Activated naive CD4-positive, alpha-beta T cell treated with anti-CD3 and anti-CD28 coated beads, Interleukin-2, amount 10 ng/mL, durations not matched to agents 7 days and 5 days (primary cell): ENCODE results near the gene AACS.
"Not testable (repeated sequence)": the region's sequence is repeated elsewhere in the genome, so short reads cannot be mapped to it uniquely, and the experiment has no call there.

Source experiments
- CTCF ChIA-PET: fragments of 350-600 bp; sonication (Branson Sonifier 250); formaldehyde crosslinking; loops from one replicate; lab custom pipeline; 2021; ENCODE audit warnings: antibody characterized with exemption; lab: Charles Lee
- DNase-seq: peaks from one replicate; pipeline ENCODE4 v3.0.0-alpha.2; 2020
- H3K27ac Mint-ChIP-seq: one replicate; pipeline ENCODE4 v1.8.0; 2021; ENCODE audit warnings: mild to moderate bottlenecking, moderate library complexity, mixed read lengths
- H3K27me3 Mint-ChIP-seq: one replicate; pipeline ENCODE4 v1.8.0; 2021; ENCODE audit warnings: mild to moderate bottlenecking, mixed read lengths
- H3K36me3 Mint-ChIP-seq: one replicate; pipeline ENCODE4 v1.8.0; 2021; ENCODE audit warnings: mixed read lengths
- H3K4me1 Mint-ChIP-seq: one replicate; pipeline ENCODE4 v1.8.0; 2021; ENCODE audit warnings: mixed read lengths
- H3K4me3 Mint-ChIP-seq: one replicate; pipeline ENCODE4 v1.8.0; 2021; ENCODE audit warnings: mild to moderate bottlenecking, moderate library complexity, mixed read lengths
- H3K9me3 Mint-ChIP-seq: one replicate; pipeline ENCODE4 v1.8.0; 2021; ENCODE audit warnings: mixed read lengths

AACS gene

GRCh38 chr12:125133616-125134015 lies 68.4 kb downstream of the AACS start:
- Mint-ChIP-seq H3K27me3 (no peaks in the 10 kb centered on the region), H3K36me3 (no peaks in the 10 kb centered on the region), H3K27ac (no peak overlapping the region), H3K4me3 (no peak overlapping the region), H3K9me3 (no peaks in the 10 kb centered on the region), H3K4me1 (no peaks in the 10 kb centered on the region)
- DNase-seq = no peak
- CTCF ChIA-PET = no interaction called here

GRCh38 chr12:125134576-125134975 lies 69.3 kb downstream of the AACS start:
- no peaks in the 10 kb centered on the region for H3K36me3 Mint-ChIP-seq
- no peaks in the 10 kb centered on the region for H3K27me3 Mint-ChIP-seq
- H3K4me1 Mint-ChIP-seq = no peaks in the 10 kb centered on the region
- H3K4me3 Mint-ChIP-seq = no peak overlapping the region
- H3K27ac Mint-ChIP-seq = no peak overlapping the region
- H3K9me3 Mint-ChIP-seq = no peaks in the 10 kb centered on the region
- CTCF ChIA-PET = no interaction called here
- DNase-seq = no peak

GRCh38 chr12:125135906-125136305 lies 70.7 kb downstream of the AACS start:
- Mint-ChIP-seq H3K27me3 (no peaks in the 10 kb centered on the region), H3K9me3 (no peaks in the 10 kb centered on the region), H3K36me3 (no peaks in the 10 kb centered on the region), H3K4me3 (no peak overlapping the region), H3K4me1 (no peaks in the 10 kb centered on the region), H3K27ac (no peak overlapping the region)
- DNase-seq = no peak
- CTCF ChIA-PET = no interaction called here

DNA sequence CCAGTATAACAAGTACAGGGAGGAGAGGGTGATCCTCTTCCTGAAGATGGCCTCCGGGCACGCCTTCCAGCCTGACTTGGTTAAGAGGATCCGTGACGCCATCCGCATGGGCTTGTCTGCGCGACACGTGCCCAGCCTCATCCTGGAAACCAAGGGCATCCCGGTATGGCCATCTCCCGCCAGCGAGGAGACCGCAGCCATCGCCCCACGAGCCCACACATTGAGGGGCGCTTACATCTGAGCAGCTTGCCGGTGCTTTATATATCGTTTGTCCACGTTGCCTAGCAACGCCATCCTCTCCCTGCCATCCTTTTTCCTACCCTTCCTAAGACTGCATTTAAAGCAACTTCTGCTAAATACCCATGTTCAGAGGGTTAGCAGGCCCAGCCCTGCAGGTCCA lies 71.5 kb downstream of the AACS start:
- CTCF ChIA-PET = no interaction called here
- no peak overlapping the region for H3K4me3 Mint-ChIP-seq
- no peak overlapping the region for H3K27ac Mint-ChIP-seq
- no peaks in the 10 kb centered on the region for H3K27me3 Mint-ChIP-seq
- no peaks in the 10 kb centered on the region for H3K4me1 Mint-ChIP-seq
- no peaks in the 10 kb centered on the region for H3K36me3 Mint-ChIP-seq
- no peak for DNase-seq
- no peaks in the 10 kb centered on the region for H3K9me3 Mint-ChIP-seq

- Mint-ChIP-seq H3K27me3 (no peaks in the 10 kb centered on the region), H3K4me1 (no peaks in the 10 kb centered on the region)
- no peak for DNase-seq
These were observed 72.6 kb downstream of the AACS start for GRCh38 chr12:125137766-125138344.

DNA sequence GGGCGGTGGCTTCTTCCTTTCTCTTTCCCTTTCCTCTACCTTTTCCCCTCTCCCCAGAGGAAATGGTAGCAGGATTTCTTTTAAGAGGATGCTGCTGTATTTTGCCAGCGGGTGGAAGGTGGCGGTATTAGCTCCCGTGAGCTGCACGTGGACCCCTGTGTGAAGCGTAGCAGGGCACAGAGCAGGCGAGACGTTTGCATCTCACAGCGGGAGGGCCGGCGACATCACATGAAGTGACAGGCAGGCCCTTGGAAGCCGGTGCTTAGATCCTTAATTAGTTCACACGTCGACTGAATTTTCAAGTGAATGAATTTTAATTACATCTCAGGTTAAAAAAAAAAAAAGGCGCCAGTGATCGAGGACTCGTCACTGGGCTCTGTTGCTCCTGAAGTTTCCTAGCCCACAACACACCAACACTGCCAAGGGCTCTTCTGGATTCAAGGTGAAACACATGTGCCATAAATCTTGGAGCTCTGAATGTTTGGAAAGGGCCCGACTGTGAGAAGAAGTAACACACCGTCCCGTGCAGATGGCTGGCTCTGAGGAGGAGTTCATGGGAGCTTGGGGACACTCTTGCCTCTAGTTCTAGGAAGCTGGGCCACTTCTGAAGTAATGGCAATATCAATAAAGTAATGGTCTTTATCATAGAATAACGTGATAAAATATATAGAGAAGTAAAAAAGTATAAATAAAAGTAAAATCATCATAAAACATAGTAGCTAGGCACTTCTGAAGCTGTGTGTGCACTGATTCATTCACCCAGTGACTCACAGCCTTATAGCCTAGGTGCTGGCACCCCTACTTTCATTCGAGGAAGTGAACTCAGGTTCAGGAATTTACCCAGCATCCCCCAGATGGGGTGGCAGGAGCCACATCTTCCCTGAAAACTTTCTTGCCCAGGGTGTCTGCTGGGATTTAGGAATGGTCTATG lies 75.3 kb downstream of the AACS start:
- no peaks in the 10 kb centered on the region for H3K9me3 Mint-ChIP-seq
- H3K27ac Mint-ChIP-seq = no peak overlapping the region
- H3K27me3 Mint-ChIP-seq = no peaks in the 10 kb centered on the region
- no peak for DNase-seq
- CTCF ChIA-PET = no interaction called here
- H3K4me3 Mint-ChIP-seq = no peak overlapping the region
- no peaks in the 10 kb centered on the region for H3K4me1 Mint-ChIP-seq
- H3K36me3 Mint-ChIP-seq = no peaks in the 10 kb centered on the region

More at GRCh38 chr12:125137766-125138344, 72.6 kb downstream of the AACS start:
- CTCF ChIA-PET = no interaction called here
- Mint-ChIP-seq H3K27ac (no peak overlapping the region), H3K4me3 (no peak overlapping the region), H3K9me3 (no peaks in the 10 kb centered on the region), H3K36me3 (no peaks in the 10 kb centered on the region)

DNA sequence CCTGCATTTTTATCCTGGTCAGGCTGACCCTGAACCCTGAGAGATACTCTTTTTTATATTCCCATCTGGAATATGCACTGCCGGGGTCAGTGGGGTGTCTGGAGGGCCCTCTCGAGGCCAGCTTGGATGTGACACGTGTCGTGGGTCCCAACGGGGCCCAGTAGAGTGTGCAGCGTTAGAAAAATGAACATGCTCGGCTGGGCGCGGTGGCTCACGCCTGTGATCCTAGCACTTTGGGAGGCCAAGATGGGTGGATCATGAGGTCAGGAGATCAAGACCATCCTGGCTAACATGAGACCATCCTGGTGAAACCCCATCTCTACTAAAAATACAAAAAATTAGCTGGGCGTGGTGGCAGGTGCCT lies 76.0 kb downstream of the AACS start:
- H3K27ac Mint-ChIP-seq, CTCF ChIA-PET, H3K9me3 Mint-ChIP-seq: not testable (repeated sequence)

DNA sequence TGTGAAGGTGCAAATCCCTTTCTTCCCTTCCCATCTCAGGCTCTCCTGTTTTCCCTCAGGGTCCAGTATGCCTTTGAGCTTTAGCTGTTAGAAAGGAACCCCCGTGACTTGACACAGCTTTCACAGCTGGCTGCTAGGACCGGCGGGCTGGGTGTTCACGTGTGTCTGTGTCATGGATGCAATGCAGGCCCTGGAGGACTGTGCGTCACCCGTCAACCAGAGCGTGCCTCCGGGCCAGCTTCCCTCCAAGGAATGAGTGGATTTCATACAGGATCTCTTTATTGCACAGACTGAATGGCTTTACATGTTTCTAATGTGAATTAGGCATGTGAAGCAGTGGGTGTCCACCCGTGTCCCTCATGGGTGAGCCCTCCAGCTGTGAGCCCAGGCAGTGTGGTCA lies 77.4 kb downstream of the AACS start:
- no peak overlapping the region for H3K4me3 Mint-ChIP-seq
- DNase-seq = no peak
- no peak overlapping the region for H3K27ac Mint-ChIP-seq
- H3K27me3 Mint-ChIP-seq = no peaks in the 10 kb centered on the region
- H3K36me3 Mint-ChIP-seq = no peaks in the 10 kb centered on the region
- H3K9me3 Mint-ChIP-seq = no peaks in the 10 kb centered on the region
- no peaks in the 10 kb centered on the region for H3K4me1 Mint-ChIP-seq
- CTCF ChIA-PET = no interaction called here

More for the DNA sequence above, 76.0 kb downstream of the AACS start:
- not testable (repeated sequence) for H3K36me3 Mint-ChIP-seq, H3K4me3 Mint-ChIP-seq, H3K4me1 Mint-ChIP-seq, H3K27me3 Mint-ChIP-seq, DNase-seq

GRCh38 chr12:125143491-125143890 lies 78.3 kb downstream of the AACS start:
- DNase-seq = no peak
- no peak overlapping the region for H3K27ac Mint-ChIP-seq
- H3K27me3 Mint-ChIP-seq = no peaks in the 10 kb centered on the region
- no peaks in the 10 kb centered on the region for H3K9me3 Mint-ChIP-seq
- no peaks in the 10 kb centered on the region for H3K36me3 Mint-ChIP-seq
- H3K4me1 Mint-ChIP-seq = no peaks in the 10 kb centered on the region
- no peak overlapping the region for H3K4me3 Mint-ChIP-seq
- CTCF ChIA-PET = no interaction called here

- Mint-ChIP-seq H3K27me3 (no peaks in the 10 kb centered on the region), H3K27ac (no peak overlapping the region), H3K4me1 (no peaks in the 10 kb centered on the region), H3K4me3 (no peak overlapping the region), H3K36me3 (no peaks in the 10 kb centered on the region), H3K9me3 (no peaks in the 10 kb centered on the region)
- no peak for DNase-seq
- CTCF ChIA-PET = no interaction called here
These were observed 80.0 kb downstream of the AACS start for GRCh38 chr12:125145196-125145595.

DNA sequence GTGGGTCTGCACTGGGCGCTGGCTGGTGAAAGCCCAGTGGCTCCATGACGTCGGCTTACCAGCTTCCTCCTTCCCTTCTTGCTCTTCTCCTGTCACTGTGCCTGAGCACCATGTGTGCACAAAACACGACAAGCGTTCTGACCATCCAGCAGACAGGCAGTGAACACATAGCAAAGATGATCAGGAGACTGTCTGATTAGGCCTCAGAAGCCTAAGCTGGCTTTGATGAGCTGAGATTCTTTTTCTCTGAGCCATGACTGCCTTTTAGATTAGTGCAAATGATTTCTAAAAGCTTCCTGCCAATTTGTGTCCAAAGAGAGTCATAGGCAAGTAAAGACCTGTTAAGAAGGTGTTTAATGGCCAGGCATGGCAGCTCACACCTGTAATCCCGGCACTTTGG lies 83.1 kb downstream of the AACS start:
- Mint-ChIP-seq H3K4me3 (no peak overlapping the region), H3K27me3 (peaks cover 7% of the 10 kb centered on the region), H3K9me3 (no peaks in the 10 kb centered on the region)

GRCh38 chr12:125149160-125150108 lies 84.2 kb downstream of the AACS start:
- H3K4me3 Mint-ChIP-seq = no peak overlapping the region
- CTCF ChIA-PET = no interaction called here
- peaks cover 7% of the 10 kb centered on the region for H3K27me3 Mint-ChIP-seq
- no peak overlapping the region for H3K27ac Mint-ChIP-seq
- no peaks in the 10 kb centered on the region for H3K36me3 Mint-ChIP-seq
- no peak for DNase-seq
- no peaks in the 10 kb centered on the region for H3K4me1 Mint-ChIP-seq
- H3K9me3 Mint-ChIP-seq = no peaks in the 10 kb centered on the region

More for the DNA sequence above, 83.1 kb downstream of the AACS start:
- CTCF ChIA-PET = interaction anchor here (1.4 kb wide), 1 partner anchor 33 kb away, joined by 3 read pairs; no protein-coding TSS in a partner anchor
- H3K4me1 Mint-ChIP-seq = no peaks in the 10 kb centered on the region
- DNase-seq = no peak
- H3K27ac Mint-ChIP-seq = no peak overlapping the region
- H3K36me3 Mint-ChIP-seq = no peaks in the 10 kb centered on the region

DNA sequence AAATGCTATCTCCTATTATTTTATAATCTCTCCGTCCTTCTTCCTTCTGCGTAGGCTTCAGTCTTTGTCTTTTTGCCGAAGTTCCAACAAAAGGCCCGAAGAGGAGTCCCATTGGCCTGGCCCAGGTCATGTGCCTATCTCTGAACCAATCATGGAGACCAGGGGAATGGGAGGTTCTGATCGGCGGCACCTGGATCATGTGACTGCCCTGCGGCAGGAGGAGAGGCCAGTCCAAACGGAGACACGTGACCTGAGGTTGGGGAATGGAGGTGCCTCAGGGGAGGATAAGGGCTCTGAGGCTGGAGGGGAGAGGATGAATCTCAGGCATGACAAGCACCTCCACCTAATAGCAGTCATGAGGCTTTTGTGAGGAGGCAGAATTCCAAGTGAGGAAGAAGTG lies 86.0 kb downstream of the AACS start:
- H3K27me3 Mint-ChIP-seq = peaks cover 7% of the 10 kb centered on the region
- no peaks in the 10 kb centered on the region for H3K9me3 Mint-ChIP-seq
- no peak for DNase-seq
- no peak overlapping the region for H3K4me3 Mint-ChIP-seq
- no peaks in the 10 kb centered on the region for H3K36me3 Mint-ChIP-seq
- H3K4me1 Mint-ChIP-seq = no peaks in the 10 kb centered on the region
- CTCF ChIA-PET = no interaction called here
- no peak overlapping the region for H3K27ac Mint-ChIP-seq

DNA sequence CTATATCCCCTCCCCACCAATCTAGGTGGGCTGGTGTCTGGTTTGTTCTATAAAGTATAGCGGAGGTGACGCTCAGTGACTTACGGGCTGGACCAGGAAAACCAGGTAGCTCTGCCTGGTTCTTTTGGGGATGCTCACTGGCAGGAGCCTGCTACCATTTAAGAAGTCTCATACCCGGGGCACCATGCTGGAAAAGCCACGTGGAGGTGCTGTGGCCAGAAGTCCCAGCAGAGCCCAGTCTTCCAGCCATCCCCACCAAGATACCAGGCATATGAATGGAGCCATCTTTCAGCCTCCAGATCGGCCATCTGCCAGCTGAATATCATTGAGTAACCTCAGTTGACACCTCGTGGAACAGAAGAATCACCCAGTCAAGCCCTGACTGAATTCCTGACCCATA lies 87.2 kb downstream of the AACS start:
- Mint-ChIP-seq H3K27me3 (peaks cover 7% of the 10 kb centered on the region), H3K4me1 (no peaks in the 10 kb centered on the region), H3K27ac (no peak overlapping the region), H3K36me3 (no peaks in the 10 kb centered on the region), H3K4me3 (no peak overlapping the region), H3K9me3 (no peaks in the 10 kb centered on the region)
- no peak for DNase-seq
- CTCF ChIA-PET = no interaction called here
